ENCODE data around the gene PUSL1.

PUSL1 gene

GRCh38 chr1:1270813-1271212, 37.6 kb upstream of the PUSL1 start:
- no peaks in the 10 kb centered on the region for H3K27me3 ChIP-seq (replicated peaks)
- H3K27ac ChIP-seq, result peak overlapping the region; percentile 49
- H3K36me3 ChIP-seq (replicated peaks), result peaks cover 25% of the 10 kb centered on the region
- in situ Hi-C loops (cut with HindIII; ENCODE audit: low pct_ligation_motif_present, low sequenced_read_pairs), result no loop called here
- TF ChIP-seq CTCF (IDR thresholded peaks at IDR 0.05; ENCODE audit: low read depth, low read length, missing control alignments), result no peak
- no peak overlapping the region for H3K4me3 ChIP-seq (ENCODE audit: low read depth, low read length)
- no peak for DNase-seq

- H3K27ac ChIP-seq, result peak overlapping the region; percentile 88
- H3K4me3 ChIP-seq (ENCODE audit: low read depth, low read length), result peak overlapping the region; percentile 80
- no peak for TF ChIP-seq CTCF (IDR thresholded peaks at IDR 0.05; ENCODE audit: low read depth, low read length, missing control alignments)
- H3K36me3 ChIP-seq (replicated peaks), result peaks cover 17% of the 10 kb centered on the region
- H3K27me3 ChIP-seq (replicated peaks), result no peaks in the 10 kb centered on the region
- no peak for DNase-seq
- in situ Hi-C loops (cut with HindIII; ENCODE audit: low pct_ligation_motif_present, low sequenced_read_pairs), result no loop called here
Measured at GRCh38 chr1:1272341-1273208, 35.8 kb upstream of the PUSL1 start.

- Histone ChIP-seq H3K4me3 (ENCODE audit: low read depth, low read length) (peak overlapping the region; percentile 80), H3K36me3 (replicated peaks) (peaks cover 11% of the 10 kb centered on the region), H3K27me3 (replicated peaks) (no peaks in the 10 kb centered on the region), H3K27ac (peak overlapping the region; percentile 88)
- in situ Hi-C loops (cut with HindIII; ENCODE audit: low pct_ligation_motif_present, low sequenced_read_pairs), result no loop called here
- TF ChIP-seq CTCF (IDR thresholded peaks at IDR 0.05; ENCODE audit: low read depth, low read length, missing control alignments), result no peak
- DNase-seq, result no peak
Measured at GRCh38 chr1:1273209-1273511, 35.2 kb upstream of the PUSL1 start.

- in situ Hi-C loops (cut with HindIII; ENCODE audit: low pct_ligation_motif_present, low sequenced_read_pairs), result no loop called here
Measured at GRCh38 chr1:1273512-1274298, 34.7 kb upstream of the PUSL1 start, which contains the start of gene UBE2J2. TSS of gene UBE2J2 (minus strand) at chr1:1273854. CDS start at chr1:1267992, 5,862 bp downstream.

GRCh38 chr1:1274299-1274930, 34.0 kb upstream of the PUSL1 start:
- peaks cover 9% of the 10 kb centered on the region for H3K36me3 ChIP-seq (replicated peaks)
- no peaks in the 10 kb centered on the region for H3K27me3 ChIP-seq (replicated peaks)
- in situ Hi-C loops (cut with HindIII; ENCODE audit: low pct_ligation_motif_present, low sequenced_read_pairs), result no loop called here
- TF ChIP-seq CTCF (IDR thresholded peaks at IDR 0.05; ENCODE audit: low read depth, low read length, missing control alignments), result no peak
- H3K4me3 ChIP-seq (ENCODE audit: low read depth, low read length), result peak overlapping the region; percentile 66
- DNase-seq, result no peak
- H3K27ac ChIP-seq, result no peak overlapping the region

More at GRCh38 chr1:1273512-1274298, 34.7 kb upstream of the PUSL1 start, which contains the start of gene UBE2J2:
- Histone ChIP-seq H3K36me3 (replicated peaks) (peaks cover 9% of the 10 kb centered on the region), H3K27ac (peak within 1 kb of the TSS; percentile 88), H3K4me3 (ENCODE audit: low read depth, low read length) (peak within 1 kb of the TSS; percentile 80), H3K27me3 (replicated peaks) (no peaks in the 10 kb centered on the region)
- peak; percentile 82 for DNase-seq
- no peak for TF ChIP-seq CTCF (IDR thresholded peaks at IDR 0.05; ENCODE audit: low read depth, low read length, missing control alignments)

Measured in brain microvascular endothelial cell (primary cell).